ENCODE results near the gene C19orf53. TPM values are rescaled to one million over a fixed set of nuclear protein-coding genes. Genes with fewer than 3 reads are reported as not detected.

C19orf53 gene
- total and polyA plus RNA-seq, 9 of the 15 experiments (the other 6 are each of a cell fraction or from before 2014, with no cell fraction given) = 98.5 to 441 (median 164) TPM

DNA sequence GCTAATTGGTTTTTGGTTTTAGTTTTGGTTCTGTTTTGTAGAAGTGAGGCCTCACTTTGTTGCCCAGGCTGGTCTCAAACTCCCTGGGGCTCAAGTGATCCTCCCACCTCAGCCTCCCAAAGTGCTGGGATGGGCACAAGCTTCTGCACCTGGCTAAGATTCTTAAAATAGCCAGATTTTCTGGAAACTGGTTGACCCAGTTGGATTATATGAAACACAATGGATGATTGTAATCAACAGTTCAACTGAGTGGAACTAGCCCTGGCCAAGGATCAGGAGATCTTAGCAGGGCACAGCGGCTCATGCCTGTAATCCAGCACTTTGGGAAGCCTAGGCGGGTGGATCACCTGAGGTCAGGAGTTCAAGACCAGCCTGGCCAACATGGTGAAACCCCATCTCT, 39.5 kb upstream of the C19orf53 start:
- H4K20me1 ChIP-seq (replicated peaks; ENCODE audit: control insufficient read depth, insufficient read depth, low read length) = no peaks in the 10 kb centered on the region
- in situ Hi-C loops (cut with MboI) = no loop called here
- no peak for ATAC-seq
- ChIA-PET POLR2A (interaction anchor here (0.5 kb wide), 1 partner anchor 49 kb away, joined by 3 read pairs; no protein-coding TSS in a partner anchor), CTCF (ENCODE audit: low intra/inter-chr PET ratio) (no interaction called here)
- no TSS peak for BruUV-seq (replicated peaks)
- no peak overlapping the region for H3K4me3 ChIP-seq
- H3K9me3 ChIP-seq (replicated peaks; ENCODE audit: control insufficient read depth, insufficient read depth, low read depth, low read length) = no peaks in the 10 kb centered on the region
- FAIRE-seq = no peak
- WGBS (ENCODE audit: insufficient coverage, low coverage, missing lambda C conversion rate) = 81% methylated on average over 2 of the region's 2 CpGs
- H3K9ac ChIP-seq (ENCODE audit: insufficient read depth in 1 of 2, low read depth in 2 of 2, low read length in 2 of 2) = no peak overlapping the region
- no peaks in the 10 kb centered on the region for H3K36me3 ChIP-seq (ENCODE audit: control insufficient read depth, insufficient read depth, low read length)
- no peak overlapping the region for H3K27ac ChIP-seq (ENCODE audit: extremely low read depth, low read depth, low read length)
- no peak overlapping the region for H3K4me2 ChIP-seq (ENCODE audit: insufficient read depth, low read length)
- no peak overlapping the region for H2AFZ ChIP-seq (ENCODE audit: low read depth, low read length)
- no peaks in the 10 kb centered on the region for H3K9me1 ChIP-seq (ENCODE audit: control insufficient read depth, insufficient read depth, low read length)
- intact Hi-C loops (cut with micrococcal nuclease) = no loop called here
- no peaks in the 10 kb centered on the region for H3K27me3 ChIP-seq (ENCODE audit: control insufficient read depth in 2 of 2, insufficient read depth in 2 of 2, low read length in 2 of 2)
- H3K4me1 ChIP-seq (replicated peaks in 1 of 2; ENCODE audit: control insufficient read depth in 2 of 2, insufficient read depth in 2 of 2, low read length in 2 of 2) = peaks cover 7 to 13% of the 10 kb centered on the region in 2 experiments
- no peak for DNase-seq (ENCODE audit: extremely low read depth in 1 of 4, low spot score in 3 of 4)
- H3K79me2 ChIP-seq (ENCODE audit: control insufficient read depth, insufficient read depth, low read length) = no peaks in the 10 kb centered on the region; the same call in 2 of the 3 replicates
- TF ChIP-seq FOXA1 (IDR thresholded peaks at IDR 0.05; ENCODE audit: borderline replicate concordance) (no peak), SRSF9 (IDR thresholded peaks at IDR 0.05; ENCODE audit: borderline replicate concordance, low read depth, low read length) (no peak), ZNF316 (IDR thresholded peaks at IDR 0.05) (no peak), NR0B1 (IDR thresholded peaks at IDR 0.05; ENCODE audit: partially characterized antibody) (no peak), POLR2G (IDR thresholded peaks at IDR 0.05; ENCODE audit: low read depth, low read length) (no peak), RBFOX2 (IDR thresholded peaks at IDR 0.05; ENCODE audit: low read depth, low read length) (no peak), ADNP (tag; IDR thresholded peaks at IDR 0.05) (no peak), E2F3 (CRISPR knock-in tag; IDR thresholded peaks at IDR 0.05) (no peak), FIP1L1 (IDR thresholded peaks at IDR 0.05; ENCODE audit: low read depth, low read length, poor library complexity, severe bottlenecking) (no peak), ZNF561 (CRISPR knock-in tag; conservative IDR thresholded peaks at IDR 0.05) (no peak), ZNF699 (CRISPR knock-in tag; IDR thresholded peaks at IDR 0.05; ENCODE audit: insufficient replicate concordance) (no peak), ZBTB7A (IDR thresholded peaks at IDR 0.05; ENCODE audit: borderline replicate concordance, control insufficient read depth, low read depth, low read length) (no peak), CC2D1A (IDR thresholded peaks at IDR 0.05) (no peak), IFI16 (CRISPR knock-in tag; IDR thresholded peaks at IDR 0.05) (no peak), STAT5B (CRISPR knock-in tag; IDR thresholded peaks at IDR 0.05) (no peak)
- TF ChIP-seq, protein P1, sequence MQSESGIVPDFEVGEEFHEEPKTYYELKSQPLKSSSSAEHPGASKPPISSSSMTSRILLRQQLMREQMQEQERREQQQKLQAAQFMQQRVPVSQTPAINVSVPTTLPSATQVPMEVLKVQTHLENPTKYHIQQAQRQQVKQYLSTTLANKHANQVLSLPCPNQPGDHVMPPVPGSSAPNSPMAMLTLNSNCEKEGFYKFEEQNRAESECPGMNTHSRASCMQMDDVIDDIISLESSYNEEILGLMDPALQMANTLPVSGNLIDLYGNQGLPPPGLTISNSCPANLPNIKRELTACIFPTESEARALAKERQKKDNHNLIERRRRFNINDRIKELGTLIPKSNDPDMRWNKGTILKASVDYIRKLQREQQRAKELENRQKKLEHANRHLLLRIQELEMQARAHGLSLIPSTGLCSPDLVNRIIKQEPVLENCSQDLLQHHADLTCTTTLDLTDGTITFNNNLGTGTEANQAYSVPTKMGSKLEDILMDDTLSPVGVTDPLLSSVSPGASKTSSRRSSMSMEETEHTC (IDR thresholded peaks at IDR 0.05) = no peak

Data from K562 (cell line).